ENCODE data around the gene HMCN1.

GRCh38 chr1:185906186-185906585 lies 172.0 kb downstream of the HMCN1 start:
- no peak for TF ChIP-seq POLR2A (IDR thresholded peaks at IDR 0.05; ENCODE audit: low read length)
- TF ChIP-seq GATA1 (IDR thresholded peaks at IDR 0.05; ENCODE audit: low read depth, low read length): no peak
